NCI-H226 (cell line): ENCODE measurements around the gene LRCH3.

Source experiments
- DNase-seq: peaks from one replicate; pipeline ENCODE4 v3.0.0-alpha.2; 2015

Gene LRCH3

DNA sequence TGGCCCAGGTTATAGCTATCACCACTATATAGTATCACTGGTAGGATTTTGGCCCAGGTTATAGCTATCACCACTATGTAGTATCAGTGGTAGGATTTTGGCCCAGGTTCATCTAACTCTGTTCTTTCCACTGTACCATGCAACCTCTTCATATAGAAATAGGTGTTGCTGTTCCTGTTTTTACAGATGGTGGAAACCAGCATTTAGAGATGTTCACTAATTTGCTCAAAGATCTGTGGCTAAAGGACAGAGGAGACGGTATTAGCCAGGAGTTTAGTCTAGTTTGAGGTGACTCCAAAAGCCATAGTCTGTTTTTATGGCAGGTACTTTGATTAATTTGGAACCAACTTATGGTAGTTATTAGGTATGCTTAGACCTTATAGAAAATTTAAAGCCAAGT is 3.1 kb downstream of the LRCH3 start:
- DNase-seq, result no peak

DNA sequence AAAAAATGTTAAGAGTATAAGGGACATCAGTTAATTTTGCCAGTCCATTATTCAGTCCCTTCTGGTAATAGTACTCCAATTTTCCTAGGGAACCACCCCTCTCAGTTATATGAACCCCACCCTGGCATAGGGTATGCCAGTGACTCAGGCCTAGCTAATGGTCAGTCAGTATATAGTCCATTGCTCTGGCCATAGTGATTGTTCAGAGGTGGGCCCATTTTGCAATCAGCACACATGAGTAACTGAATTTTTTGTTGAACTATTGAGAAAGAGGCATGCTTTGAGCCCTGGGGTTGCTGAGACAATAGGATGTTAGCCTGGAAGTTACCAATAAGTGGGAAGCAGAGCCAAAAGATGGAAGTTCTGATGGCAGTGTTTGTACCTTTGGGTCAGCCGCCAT is 4.1 kb downstream of the LRCH3 start:
- DNase-seq, result peak; percentile 70

DNA sequence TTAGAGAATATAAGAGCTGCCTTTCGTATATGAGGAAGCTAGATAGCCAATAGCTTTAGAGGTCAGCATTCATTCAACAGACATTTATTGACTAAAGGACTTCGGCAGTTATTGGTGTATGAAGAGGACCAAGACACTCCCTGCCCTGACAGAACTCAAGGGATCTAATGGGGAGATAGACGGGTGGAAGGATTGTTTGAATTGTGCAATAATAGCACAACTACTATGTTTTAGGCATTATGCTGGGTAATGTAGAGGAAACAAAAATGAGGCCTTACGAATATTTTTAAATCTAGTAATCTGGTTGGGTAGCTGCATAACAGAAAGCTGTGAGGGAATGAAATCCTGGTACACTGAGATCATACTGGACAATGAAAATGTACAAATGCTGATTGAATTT is 5.0 kb downstream of the LRCH3 start:
- DNase-seq, result no peak

DNA sequence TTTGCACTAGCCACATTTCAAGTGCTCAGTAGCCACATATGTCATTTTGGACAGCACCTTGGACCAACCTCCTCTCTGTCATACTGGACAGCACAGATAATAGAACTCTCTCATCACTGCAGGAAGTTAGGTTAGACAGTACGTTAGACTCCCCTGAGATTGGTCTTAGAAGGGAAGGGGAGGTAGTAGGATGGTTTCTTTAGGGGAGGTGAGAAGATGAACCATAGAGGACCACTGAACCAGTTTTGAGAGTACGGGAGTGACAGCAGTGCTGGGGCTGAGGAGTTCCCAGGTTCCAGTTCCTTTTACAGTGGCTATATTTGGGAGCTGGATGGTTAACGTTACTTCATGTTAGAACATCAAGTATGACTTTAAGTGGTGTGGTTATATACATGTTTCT is 7.8 kb downstream of the LRCH3 start:
- no peak for DNase-seq

DNA sequence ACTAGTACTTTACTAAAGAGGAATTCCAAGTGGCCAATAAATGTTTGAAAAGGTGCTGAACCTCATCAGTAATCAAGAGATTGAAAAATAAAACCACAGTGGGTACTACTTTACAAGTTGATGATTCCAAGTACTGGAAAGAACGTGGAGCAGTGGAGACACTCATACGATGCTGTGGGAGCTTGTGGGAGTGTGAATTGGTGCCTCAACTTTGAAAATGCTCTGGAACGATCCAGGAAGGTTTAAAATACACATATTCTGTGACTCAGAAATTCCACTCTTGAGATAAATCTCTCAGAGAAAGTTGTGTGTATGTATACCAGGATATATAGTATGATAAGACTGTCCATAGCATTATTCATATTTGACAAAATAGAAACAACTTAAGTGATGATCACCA is 9.3 kb downstream of the LRCH3 start:
- peak; percentile 62 for DNase-seq

DNA sequence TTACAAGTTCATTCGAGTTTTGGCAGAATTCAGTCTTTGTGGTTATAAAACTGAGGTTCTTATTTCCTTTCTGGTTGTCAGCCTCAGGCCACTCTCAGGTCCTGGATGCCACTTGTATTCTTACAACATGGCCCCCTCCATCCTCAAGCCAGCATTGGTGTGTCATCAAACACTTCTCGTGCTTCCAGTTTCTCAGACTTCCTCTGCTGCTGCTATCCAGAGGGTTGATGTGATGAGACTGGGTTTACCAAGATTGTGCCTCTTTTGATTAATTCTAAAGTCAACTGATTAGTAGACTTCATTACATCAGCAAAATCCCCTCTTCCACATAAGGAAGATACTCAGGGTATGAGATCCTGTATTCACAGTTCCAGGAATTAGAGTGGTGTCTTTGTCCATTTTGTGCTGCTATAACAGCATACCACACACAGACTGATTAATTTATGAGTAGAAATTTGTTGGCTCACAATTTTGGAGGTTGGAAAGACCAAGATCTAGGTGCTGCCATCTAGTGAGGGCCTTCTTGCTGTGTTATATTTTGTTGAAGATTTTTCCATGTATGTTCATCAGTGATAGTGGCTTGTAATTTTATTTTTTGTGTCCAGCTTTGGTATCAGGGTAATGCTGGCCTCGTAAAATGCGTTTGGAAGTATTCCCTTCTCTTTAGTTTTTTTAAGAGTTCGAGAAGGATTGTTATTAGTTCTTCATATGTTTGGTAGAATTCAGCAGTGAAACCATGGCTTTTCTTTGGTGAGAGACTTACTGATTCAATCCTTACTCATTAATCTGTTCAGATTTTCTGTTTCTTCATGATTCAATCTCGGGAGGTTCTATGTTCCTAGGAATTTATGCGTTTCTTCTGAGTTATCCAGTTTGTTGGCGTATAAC is 11.1 kb downstream of the LRCH3 start:
- DNase-seq, result peak; percentile 20

DNA sequence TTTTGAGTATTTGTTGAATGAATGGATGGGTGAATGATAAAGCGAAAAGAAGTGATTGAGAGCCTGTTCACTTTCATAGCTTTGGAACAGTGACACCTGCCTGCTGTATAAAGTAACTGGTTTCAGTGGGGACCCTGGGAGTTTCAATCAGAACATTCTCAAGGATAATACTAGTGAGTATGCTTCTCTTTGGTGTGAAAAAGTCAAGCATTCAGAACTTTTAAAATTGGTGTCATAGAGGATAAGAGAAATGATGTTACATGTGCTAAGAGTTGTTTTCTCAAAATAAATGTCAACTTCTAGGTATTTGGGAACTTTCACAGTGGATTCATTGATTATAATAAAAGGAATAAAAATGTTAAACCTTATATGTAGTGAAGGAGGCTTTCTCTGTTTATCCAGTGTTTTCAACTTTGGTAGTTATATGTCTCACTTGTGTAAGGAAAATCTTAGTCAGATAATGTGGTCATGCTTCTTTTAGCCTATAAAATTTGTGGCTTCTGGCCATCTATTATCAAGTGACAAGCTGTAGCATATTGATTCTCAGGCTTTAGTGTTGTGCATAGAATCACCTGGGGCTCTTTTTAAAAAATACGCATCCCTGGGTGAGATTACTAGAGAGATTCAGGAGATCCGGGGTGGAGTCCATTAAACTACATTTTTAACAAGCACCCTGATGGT is 11.9 kb downstream of the LRCH3 start:
- DNase-seq, result no peak

DNA sequence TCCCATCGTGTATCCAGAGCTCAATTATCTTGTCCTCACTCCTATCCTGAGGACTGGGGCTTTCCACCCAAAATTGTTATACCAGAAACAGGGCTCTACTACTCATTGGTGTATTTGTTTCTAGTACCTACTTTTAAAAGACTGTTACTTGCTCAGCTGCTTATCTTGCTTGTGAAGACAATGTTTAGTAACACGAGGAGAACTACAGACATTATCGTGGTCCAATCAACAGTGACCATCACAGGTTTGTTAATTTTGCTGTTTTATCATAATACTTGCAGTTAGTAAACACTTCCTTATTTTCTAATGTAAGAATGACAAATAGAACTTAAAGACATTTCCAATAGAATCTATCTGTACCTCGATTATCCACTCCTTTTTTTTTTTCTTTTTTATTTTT is 13.5 kb downstream of the LRCH3 start:
- DNase-seq, result no peak

DNA sequence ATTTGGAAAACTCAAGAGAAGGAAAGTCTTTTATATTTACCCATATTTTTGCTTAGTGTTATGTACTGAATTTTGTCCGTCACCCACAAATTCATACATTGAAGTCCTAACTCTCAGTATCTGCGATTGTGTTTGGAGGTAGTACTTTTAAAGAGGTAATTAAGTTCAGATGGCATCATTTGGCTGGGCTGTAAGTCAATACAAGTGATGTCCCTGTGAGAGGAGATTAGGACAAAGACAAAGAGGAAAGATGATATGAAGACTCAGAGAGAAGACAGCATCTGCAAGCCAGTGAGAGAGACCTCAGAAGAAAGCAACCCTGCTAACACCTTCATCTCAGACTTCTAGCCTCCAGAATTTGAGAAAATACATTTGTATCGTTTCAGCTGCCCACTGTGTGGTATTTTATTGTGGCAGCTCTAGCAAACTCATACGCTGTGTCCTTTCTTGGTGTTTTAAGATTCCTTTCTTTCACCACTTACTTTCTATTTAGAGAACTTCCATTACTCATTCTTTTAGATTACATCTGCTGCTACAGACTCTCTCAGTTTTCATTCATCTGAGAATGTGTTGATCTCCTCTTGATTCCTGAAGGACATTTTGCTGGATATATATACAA is 17.0 kb downstream of the LRCH3 start:
- DNase-seq, result no peak

DNA sequence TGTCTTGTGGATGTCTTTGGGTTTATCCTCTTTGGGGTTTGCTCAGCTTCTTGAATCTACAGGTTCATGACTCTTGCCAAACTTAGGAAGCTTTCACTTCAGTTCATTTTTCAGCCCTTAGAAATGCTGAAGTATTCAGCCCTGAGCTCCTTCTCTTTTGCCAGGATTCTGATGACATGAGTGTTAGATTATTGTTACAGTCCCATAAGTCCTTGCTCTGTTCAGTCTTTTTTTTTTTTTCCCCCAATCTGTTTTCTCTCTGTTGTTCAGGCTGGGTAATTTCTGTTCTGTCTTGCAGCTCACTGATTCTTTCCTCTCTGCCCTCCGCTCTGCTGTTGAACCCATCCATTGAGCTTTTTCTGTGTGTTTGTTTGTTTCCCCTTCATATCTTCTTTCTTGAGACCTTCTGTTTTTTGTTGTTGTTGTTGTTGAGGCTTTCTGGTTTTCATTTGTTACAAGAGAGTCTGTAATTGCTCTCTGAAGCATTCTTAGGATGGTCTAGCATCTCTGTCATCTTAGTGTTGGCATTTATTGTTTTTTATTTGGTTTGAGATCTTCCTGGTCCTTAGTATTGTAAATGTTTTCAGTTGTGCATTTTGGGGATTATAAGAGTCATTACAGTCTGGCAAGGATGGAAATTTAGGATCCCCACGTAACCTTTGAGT is 18.4 kb downstream of the LRCH3 start:
- peak; percentile 48 for DNase-seq

DNA sequence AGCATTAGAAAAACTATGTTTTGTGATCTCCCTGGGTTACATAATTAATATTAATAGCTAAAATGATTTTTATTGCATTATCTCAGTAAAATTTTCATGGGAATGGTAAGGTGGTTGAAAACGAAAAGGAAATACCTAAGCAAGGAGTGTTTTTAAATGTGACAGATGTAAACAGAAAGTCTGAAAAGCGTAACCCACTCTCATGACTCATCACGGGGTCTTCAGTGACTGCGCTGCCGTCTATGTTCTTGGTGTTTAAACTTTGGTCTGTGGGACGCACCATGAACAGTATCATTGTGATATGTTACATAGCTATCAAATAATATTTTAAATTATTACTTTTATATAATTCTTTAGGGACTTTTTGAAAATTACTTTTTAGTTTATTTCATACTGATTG is 19.8 kb downstream of the LRCH3 start:
- DNase-seq, result no peak

DNA sequence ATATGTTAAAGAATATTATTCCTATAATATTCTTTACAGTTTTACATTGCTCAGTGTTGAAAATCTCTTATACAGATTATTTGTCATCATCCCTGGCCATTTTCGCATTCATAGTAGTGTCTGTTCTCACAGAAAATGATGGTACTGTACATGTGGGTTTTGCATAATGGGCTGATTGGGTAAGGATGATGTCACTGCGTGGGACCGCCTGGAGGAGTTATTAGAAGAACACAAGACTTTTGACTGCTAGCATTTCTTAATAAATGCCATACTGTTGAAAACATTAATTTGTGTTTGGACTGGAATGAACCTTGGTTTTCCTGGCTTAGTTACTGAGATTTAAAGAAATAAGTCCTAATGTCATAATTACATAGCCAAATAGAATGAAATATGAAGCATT is 20.3 kb downstream of the LRCH3 start:
- DNase-seq, result peak; percentile 91

DNA sequence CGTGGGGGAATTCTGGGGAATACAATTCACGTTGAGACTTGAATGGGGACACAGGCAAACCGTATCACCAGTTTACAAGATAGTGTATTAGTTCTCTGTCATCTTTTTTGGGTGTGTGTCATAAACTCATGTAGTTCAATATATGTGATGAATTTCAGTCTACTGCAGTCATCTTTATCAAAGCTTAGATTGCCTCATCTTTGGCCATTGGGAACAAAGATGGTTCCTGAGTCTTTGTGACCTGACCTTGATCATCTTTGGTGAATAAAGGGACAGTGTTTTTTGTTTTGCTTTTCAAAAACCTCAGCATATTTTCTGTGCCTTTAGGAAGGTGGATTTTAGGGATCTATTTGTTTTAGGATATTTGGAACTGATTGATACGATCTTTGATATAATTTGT is 23.3 kb downstream of the LRCH3 start:
- no peak for DNase-seq

DNA sequence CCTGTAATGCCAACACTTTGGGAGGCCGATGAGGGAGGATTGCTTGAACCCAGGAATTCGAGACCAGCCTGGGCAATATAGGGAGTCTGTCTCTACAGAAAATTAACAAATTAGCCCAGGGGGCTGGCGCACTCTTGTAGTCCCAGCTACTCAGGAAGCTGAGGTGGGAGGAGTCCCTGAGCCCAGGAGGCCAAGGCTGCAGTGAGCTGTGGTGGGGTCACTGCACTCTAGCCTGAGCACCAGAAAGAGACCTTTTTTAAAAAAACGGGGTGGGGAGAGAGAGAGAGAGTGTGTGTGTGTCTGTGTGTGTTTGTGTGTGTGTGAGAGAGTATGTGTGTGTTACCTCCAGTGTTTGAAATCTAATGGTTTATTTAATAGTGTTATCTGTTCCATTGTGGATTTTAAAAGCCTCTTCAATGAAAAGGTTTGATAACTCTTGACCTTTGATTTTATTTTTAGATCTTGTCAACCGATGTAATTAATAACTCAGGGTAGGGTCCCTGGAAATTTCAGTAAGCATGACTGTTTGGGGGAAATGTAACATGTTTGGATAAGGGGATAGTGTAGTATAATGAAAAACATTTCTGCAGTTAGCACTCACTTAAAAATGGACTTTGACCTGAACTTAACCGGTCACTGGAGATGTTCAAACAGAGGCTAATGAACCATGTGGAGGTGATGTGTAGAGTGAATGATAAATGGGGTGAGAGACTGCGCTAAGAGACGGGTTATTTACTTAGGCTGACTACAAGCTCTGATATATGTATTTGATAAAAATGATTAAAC is 29.7 kb downstream of the LRCH3 start:
- DNase-seq, result no peak

DNA sequence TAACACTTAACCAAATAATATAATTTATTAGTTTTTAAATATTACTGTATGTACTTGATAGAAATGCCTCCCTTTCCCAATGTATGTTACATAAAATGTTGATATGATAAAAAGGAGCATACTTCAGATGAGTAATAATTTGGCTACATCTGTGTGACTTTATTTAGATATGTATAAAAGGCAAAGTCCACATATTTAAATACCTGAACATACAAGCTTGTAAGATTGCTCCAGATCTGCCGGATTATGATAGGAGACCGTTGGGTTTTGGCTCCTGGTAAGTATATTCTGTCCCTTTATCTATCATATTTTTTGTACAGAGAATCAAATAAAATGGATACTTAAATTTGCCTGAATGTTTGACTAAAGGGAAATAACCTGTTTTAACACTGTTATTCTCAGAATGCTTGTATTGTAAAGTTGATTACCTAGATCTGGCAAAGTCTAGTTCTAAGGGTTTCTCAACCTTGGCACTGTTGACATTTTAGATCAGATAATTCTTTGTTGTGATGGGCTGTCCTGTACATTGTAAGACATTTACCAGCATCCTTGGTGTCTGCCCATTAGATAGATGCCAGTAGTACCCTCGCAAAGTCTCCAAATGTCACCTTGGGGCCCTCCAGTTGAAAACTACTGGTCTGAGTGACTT is 38.5 kb downstream of the LRCH3 start:
- no peak for DNase-seq

DNA sequence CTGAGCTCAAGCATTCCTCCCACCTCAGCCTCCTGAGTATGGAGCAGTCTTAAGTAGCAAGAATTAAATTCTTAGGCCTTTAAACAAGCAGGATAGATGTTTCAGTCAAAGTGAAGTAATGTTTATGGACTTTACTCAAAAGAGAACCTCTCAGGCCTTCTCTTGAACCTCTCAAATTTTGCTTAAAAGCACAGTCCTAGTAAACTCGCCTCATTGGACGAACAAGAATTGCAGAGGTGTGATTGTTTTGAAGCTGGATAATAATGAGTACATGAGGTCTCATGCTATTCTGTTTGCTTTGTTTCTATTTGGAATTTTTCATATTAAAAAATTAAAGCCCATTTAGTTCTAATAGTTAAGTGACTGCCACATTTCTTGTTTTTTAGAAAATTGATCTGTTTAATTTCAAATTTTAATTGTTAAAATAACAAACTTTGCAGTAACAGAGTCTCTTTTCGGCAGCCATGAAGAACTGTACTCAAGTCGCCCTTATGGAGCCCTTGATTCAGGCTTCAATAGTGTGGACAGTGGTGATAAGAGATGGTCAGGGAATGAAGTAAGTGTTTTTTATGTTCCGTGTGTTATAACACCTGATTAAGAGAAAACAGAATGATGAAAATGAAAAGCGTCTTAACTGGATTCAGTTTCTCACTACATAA is 39.4 kb downstream of the LRCH3 start:
- no peak for DNase-seq

DNA sequence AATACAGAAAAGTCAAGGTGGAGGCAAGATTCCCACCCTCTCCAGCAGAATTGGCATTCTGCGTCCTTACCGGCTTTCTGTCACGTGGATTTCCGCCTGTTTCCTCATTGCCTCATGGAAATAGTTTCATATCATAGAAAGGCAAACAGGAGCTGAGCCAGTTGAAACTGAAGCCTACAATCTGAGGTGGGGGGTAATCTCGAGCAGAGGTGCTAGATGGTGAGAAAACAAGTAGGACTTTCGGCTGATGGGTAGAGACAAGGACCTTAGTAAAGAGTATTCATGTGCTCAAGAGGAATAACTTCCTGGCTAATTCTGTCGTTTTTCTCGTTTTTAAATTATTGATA is 39.9 kb downstream of the LRCH3 start:
- DNase-seq, result no peak

DNA sequence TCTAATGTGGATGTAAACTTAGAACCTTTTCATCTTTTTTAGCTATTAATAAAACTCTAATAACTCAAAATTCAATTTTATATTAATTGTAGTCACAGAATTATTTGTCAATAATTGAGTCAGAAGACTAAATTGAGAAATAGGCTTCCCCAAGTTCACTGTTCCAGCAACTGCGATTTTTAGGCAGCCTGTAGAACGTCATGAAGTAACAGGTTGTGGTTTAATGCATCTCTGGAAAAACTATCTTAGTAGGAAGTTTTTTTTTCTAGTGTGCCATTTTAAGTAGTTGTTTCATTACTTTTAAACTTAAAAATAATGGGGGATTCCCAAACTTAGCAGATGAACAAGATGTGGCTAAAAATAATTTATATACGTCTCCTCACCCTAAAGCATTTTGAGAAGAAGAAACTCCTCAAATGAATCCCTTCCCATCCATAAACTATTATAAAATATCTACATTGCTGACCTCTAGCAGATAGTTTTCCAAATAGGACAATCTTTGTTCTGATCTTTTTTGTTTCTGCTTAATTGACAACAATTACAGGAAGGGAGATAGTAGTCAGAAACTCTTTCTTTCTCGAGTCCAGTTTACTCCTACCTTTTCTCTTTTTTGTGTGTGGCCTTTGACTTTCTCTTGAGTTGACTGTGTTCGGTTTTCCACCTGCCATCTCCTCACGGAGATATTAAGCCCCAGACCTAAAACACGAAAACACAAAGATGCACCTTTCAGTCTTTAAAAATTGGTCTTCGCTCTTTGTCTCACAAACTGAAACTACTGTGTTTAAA is 43.1 kb downstream of the LRCH3 start:
- no peak for DNase-seq

DNA sequence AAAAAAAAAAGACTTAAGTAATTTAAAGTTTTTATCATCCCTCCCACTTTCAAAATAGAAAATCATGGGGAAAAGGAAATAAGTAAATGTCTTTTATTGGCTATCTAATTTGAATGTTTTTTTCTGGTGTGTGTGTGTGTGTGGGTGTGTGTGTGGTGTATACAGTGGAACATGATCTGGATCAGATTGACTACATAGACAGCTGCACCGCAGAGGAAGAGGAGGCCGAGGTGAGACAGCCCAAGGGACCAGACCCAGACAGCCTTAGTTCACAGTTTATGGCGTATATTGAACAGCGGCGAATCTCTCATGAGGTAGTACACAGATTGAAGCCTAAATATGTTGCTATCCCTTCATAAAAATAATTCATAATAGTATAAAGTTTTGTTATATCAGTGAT is 44.5 kb downstream of the LRCH3 start:
- no peak for DNase-seq

DNA sequence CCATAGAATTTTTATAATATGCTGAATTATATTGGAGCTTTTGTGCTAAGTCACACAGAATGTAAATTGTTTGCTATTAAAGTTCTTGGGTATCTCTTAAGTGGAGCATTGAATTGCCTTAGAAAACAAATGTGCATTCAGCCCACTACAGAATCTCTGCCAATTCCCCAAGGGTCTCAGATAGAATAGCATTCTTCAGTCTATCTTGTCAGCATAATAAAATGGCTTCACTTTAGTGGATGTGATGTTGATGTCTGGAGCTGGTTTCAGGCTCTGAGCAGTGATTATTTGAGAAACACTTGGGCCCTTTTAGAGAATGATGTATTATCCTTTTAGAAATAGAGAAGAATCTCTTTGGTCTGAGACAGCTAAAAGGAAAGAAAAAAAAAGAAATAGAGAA is 45.2 kb downstream of the LRCH3 start:
- no peak for DNase-seq

DNA sequence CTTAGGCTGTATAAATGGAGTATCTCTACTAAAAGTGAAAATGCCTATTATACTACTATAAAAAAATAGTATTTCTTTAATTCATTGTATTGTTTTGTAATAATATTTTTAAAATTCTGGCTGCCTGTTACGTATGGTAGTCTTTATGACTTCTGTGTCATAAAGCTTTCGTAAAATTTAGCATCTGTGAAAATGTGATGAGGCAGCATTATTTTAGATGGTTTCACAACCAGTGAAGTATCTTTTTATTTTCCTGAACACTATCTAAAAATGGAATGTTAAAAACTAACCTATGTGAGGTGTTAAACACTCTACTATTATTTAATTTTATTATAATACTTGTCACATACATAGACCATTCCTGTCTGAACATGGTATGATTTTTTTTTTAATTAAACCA is 46.2 kb downstream of the LRCH3 start:
- DNase-seq, result no peak
